HEK293 (cell line): Measurements from ENCODE around the gene SETMAR.

Experiments
- CTCF ChIA-PET: fragments of 350-600 bp; formaldehyde crosslinking; extraction: SDS; loops from one replicate; lab custom pipeline; 2021; ENCODE audit warnings: antibody characterized with exemption; lab: Yijun Ruan, JAX
- POLR2A ChIA-PET: fragments of 300-600 bp; formaldehyde crosslinking; extraction: SDS; loops from one replicate; lab custom pipeline; 2020; ENCODE audit warnings: antibody characterized with exemption, inconsistent platforms; lab: Yijun Ruan, JAX
- H3K27ac ChIP-seq: fragments of 200-500 bp; sonication (Bioruptor generic); 2 replicates; pipeline ENCODE4 v1.5.1; 2014; ENCODE audit warnings: low read depth, low read length, control low read depth, inconsistent platforms; ENCODE audit errors: extremely low read depth
- H3K36me3 ChIP-seq, 2 experiments: fragments of 200-500 bp in 1 of 2; sonication (Bioruptor generic) in 1 of 2; 1 replicate in 1 of 2; 2 replicates in 1 of 2; pipeline ENCODE4 v1.5.1; 2014 to 2017; ENCODE audit warnings: inconsistent platforms in 2 of 2, low read length in 2 of 2; ENCODE audit not compliant: control insufficient read depth in 2 of 2, insufficient read depth in 1 of 2
- H3K4me1 ChIP-seq: fragments of 200-500 bp; sonication (Bioruptor generic); 2 replicates; pipeline ENCODE4 v1.5.1; 2014; ENCODE audit warnings: mild to moderate bottlenecking, low read length, inconsistent platforms; ENCODE audit not compliant: control insufficient read depth, insufficient read depth
- H3K4me3 ChIP-seq: 2 replicates; pipeline ENCODE4 v1.5.1; 2011; ENCODE audit warnings: low read depth, mild to moderate bottlenecking, control low read depth, low read length, moderate library complexity
- H3K9me3 ChIP-seq: fragments of 200-500 bp; sonication (Bioruptor generic); 2 replicates; pipeline ENCODE4 v1.5.1; 2014; ENCODE audit warnings: low read depth, low read length, inconsistent platforms; ENCODE audit not compliant: control insufficient read depth, insufficient read depth
- ATF2 ChIP-seq: fragments of 450-650 bp; formaldehyde crosslinking; IDR thresholded peaks from 2 replicates; pipeline ENCODE4 v1.5.1; 2016; ENCODE audit warnings: missing biosample characterization, missing genetic modification characterization, low read depth
- CTCF ChIP-seq: fragments of 450-650 bp; formaldehyde crosslinking; IDR thresholded peaks from 2 replicates; pipeline ENCODE4 v1.5.1; 2016; ENCODE audit warnings: missing biosample characterization, missing genetic modification characterization
- KLF7 ChIP-seq: fragments of 450-650 bp; formaldehyde crosslinking; IDR thresholded peaks from 2 replicates; pipeline ENCODE4 v1.5.1; 2016; ENCODE audit warnings: missing biosample characterization, missing genetic modification characterization, borderline replicate concordance
- KLF8 ChIP-seq: fragments of 450-650 bp; formaldehyde crosslinking; IDR thresholded peaks from 2 replicates; pipeline ENCODE4 v1.5.1; 2016; ENCODE audit warnings: missing biosample characterization, missing genetic modification characterization
- ZFP69B ChIP-seq: fragments of 450-650 bp; formaldehyde crosslinking; IDR thresholded peaks from 2 replicates; pipeline ENCODE4 v1.5.1; 2016; ENCODE audit warnings: missing biosample characterization, missing genetic modification characterization
- ZNF433 ChIP-seq: fragments of 450-650 bp; formaldehyde crosslinking; IDR thresholded peaks from 2 replicates; pipeline ENCODE4 v1.5.1; 2016; ENCODE audit warnings: missing biosample characterization, missing genetic modification characterization, low read depth
- ZNF596 ChIP-seq: fragments of 450-650 bp; IDR thresholded peaks from 2 replicates; pipeline ENCODE4 v1.5.0; 2018; ENCODE audit warnings: missing biosample characterization, mild to moderate bottlenecking, missing genetic modification characterization, moderate library complexity
- ZNF600 ChIP-seq: fragments of 450-650 bp; formaldehyde crosslinking; IDR thresholded peaks from 2 replicates; pipeline ENCODE4 v1.5.1; 2016; ENCODE audit warnings: missing biosample characterization, missing genetic modification characterization
- ZNF610 ChIP-seq: fragments of 450-650 bp; formaldehyde crosslinking; IDR thresholded peaks from 2 replicates; pipeline ENCODE4 v1.5.1; 2016; ENCODE audit warnings: missing biosample characterization, missing genetic modification characterization, borderline replicate concordance
- ZNF747 ChIP-seq: fragments of 450-650 bp; formaldehyde crosslinking; IDR thresholded peaks from 2 replicates; pipeline ENCODE4 v1.5.1; 2016; ENCODE audit warnings: missing biosample characterization, missing genetic modification characterization
- ZXDB ChIP-seq: fragments of 450-650 bp; formaldehyde crosslinking; IDR thresholded peaks from 2 replicates; pipeline ENCODE4 v1.5.1; 2016; ENCODE audit warnings: missing biosample characterization, missing genetic modification characterization
- TF ChIP-seq, protein P1 (sequence below): fragments of 450-650 bp; formaldehyde crosslinking; optimal IDR thresholded peaks from 2 replicates; pipeline ENCODE3; 2016; ENCODE audit warnings: missing biosample characterization, mild to moderate bottlenecking, missing genetic modification characterization
- TF ChIP-seq, protein P2 (sequence below): fragments of 450-650 bp; formaldehyde crosslinking; IDR thresholded peaks from 2 replicates; pipeline ENCODE4 v1.5.1; 2016; ENCODE audit warnings: missing biosample characterization, missing genetic modification characterization, borderline replicate concordance

Gene SETMAR

GRCh38 chr3:4358273-4358672 lies 55.1 kb downstream of the SETMAR start:
- no peaks in the 10 kb centered on the region for H3K36me3 ChIP-seq
- H3K27ac ChIP-seq = no peak overlapping the region
- peaks cover 6% of the 10 kb centered on the region; the same call in 1 of the 2 replicates for H3K4me1 ChIP-seq
- CTCF ChIA-PET = interaction anchor here (0.7 to 2.4 kb wide), 3 partner anchors 13 to 275 kb away, joined by 3 to 10 read pairs (median 3); no protein-coding TSS in a partner anchor
- TF ChIP-seq ZNF747 = no peak
- TF ChIP-seq ATF2 (tag by site-specific recombination) = no peak
- TF ChIP-seq, all 188 proteins: peak for 0
- POLR2A ChIA-PET = no interaction called here
- Histone ChIP-seq H3K9me3 (no peaks in the 10 kb centered on the region), H3K4me3 (no peak overlapping the region)

DNA sequence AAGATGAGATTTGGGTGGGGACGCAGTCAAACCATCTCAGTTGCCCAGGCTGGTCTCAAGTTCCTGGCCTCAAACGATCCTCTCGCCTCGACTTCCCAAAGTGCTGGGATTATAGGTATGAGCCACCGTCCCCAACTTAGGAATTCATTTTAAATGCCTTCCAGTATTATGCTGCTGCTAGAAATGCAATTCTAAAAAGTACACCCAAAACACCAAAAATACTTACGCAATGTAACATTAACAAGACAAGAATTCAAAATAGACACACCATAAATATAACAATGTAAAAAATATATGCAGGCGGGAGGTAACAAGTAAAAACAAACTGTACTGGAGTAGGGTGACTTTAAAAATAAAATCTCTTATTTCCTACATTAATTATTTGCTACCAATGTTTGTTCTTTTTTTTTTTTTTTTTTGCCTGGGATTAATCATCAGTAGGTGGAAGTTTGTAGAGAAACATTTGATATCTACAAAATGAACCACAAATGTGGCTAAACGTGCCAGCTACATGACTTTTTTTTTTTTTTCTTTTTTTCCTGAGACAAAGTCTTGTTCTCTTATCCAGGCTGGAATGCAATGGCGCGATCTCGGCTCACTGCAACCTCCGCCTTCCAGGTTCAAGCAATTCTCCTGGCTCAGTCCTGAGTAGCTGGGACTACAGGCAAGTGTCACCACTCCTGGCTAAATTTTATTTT lies 56.8 kb downstream of the SETMAR start:
- Histone ChIP-seq H3K9me3 (no peaks in the 10 kb centered on the region), H3K36me3 (no peaks in the 10 kb centered on the region), H3K4me3 (no peak overlapping the region)
- CTCF ChIA-PET = interaction anchor here (1.2 to 1.4 kb wide), 2 partner anchors 9 kb away, joined by 5 to 9 read pairs; no protein-coding TSS in a partner anchor
- TF ChIP-seq CTCF (tag by site-specific recombination) = no peak
- TF ChIP-seq, all 188 proteins: peak for 0
- H3K27ac ChIP-seq = no peak overlapping the region
- peaks cover 6% of the 10 kb centered on the region; the same call in 1 of the 2 replicates for H3K4me1 ChIP-seq
- POLR2A ChIA-PET = no interaction called here

- CTCF ChIA-PET = interaction anchor here (1.1 to 1.4 kb wide), 2 partner anchors 10 to 273 kb away, joined by 5 read pairs; no protein-coding TSS in a partner anchor
- TF ChIP-seq KLF7 = no peak
- TF ChIP-seq, protein P1, sequence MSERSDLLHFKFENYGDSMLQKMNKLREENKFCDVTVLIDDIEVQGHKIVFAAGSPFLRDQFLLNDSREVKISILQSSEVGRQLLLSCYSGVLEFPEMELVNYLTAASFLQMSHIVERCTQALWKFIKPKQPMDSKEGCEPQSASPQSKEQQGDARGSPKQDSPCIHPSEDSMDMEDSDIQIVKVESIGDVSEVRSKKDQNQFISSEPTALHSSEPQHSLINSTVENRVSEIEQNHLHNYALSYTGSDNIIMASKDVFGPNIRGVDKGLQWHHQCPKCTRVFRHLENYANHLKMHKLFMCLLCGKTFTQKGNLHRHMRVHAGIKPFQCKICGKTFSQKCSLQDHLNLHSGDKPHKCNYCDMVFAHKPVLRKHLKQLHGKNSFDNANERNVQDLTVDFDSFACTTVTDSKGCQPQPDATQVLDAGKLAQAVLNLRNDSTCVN = no peak
- no peak for TF ChIP-seq ZXDB (tag by site-specific recombination)
- TF ChIP-seq ZNF433 = no peak
- no peak for TF ChIP-seq ZNF610 (tag by site-specific recombination)
- TF ChIP-seq, protein P2, sequence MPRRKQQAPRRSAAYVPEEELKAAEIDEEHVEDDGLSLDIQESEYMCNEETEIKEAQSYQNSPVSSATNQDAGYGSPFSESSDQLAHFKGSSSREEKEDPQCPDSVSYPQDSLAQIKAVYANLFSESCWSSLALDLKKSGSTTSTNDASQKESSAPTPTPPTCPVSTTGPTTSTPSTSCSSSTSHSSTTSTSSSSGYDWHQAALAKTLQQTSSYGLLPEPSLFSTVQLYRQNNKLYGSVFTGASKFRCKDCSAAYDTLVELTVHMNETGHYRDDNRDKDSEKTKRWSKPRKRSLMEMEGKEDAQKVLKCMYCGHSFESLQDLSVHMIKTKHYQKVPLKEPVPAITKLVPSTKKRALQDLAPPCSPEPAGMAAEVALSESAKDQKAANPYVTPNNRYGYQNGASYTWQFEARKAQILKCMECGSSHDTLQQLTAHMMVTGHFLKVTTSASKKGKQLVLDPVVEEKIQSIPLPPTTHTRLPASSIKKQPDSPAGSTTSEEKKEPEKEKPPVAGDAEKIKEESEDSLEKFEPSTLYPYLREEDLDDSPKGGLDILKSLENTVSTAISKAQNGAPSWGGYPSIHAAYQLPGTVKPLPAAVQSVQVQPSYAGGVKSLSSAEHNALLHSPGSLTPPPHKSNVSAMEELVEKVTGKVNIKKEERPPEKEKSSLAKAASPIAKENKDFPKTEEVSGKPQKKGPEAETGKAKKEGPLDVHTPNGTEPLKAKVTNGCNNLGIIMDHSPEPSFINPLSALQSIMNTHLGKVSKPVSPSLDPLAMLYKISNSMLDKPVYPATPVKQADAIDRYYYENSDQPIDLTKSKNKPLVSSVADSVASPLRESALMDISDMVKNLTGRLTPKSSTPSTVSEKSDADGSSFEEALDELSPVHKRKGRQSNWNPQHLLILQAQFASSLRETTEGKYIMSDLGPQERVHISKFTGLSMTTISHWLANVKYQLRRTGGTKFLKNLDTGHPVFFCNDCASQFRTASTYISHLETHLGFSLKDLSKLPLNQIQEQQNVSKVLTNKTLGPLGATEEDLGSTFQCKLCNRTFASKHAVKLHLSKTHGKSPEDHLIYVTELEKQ (tag by site-specific recombination) = no peak
- no peak for TF ChIP-seq ZFP69B (tag by site-specific recombination)
- no peak for TF ChIP-seq ZNF596 (tag by site-specific recombination)
- no peak for TF ChIP-seq ZNF600 (tag by site-specific recombination)
- no peak for TF ChIP-seq KLF8 (tag by site-specific recombination)
- Histone ChIP-seq H3K4me3 (no peak overlapping the region), H3K9me3 (no peaks in the 10 kb centered on the region), H3K36me3 (no peaks in the 10 kb centered on the region), H3K27ac (no peak overlapping the region), H3K4me1 (peaks cover 2% of the 10 kb centered on the region; the same call in 1 of the 2 replicates)
- POLR2A ChIA-PET = no interaction called here
These were observed 57.6 kb downstream of the SETMAR start for GRCh38 chr3:4360817-4361216.
